Epithelial cell of proximal tubule (primary cell): ENCODE data around the gene MYF5. TPM values are rescaled to one million over a fixed set of nuclear protein-coding genes. Genes with fewer than 3 reads are reported as not detected.
A peak's percentile ranks its signal among the peaks of the same experiment; 100 is the strongest.

Source experiments
- DNase-seq: peaks from one replicate; pipeline ENCODE4 v3.0.0-alpha.2; 2011; ENCODE audit warnings: low read depth
- H3K4me3 ChIP-seq: 2 replicates; pipeline ENCODE4 v1.5.1; 2011; ENCODE audit warnings: low read depth, mild to moderate bottlenecking, low read length
- total RNA-seq: library from RNA; depleted of rRNA; stranded (reverse); fragments of >200 nt; gene quantifications from 2 replicates; pipeline ENCODE4 v1.2.3, GENCODE V29; 2015
- TF ChIP-seq, protein P1 (sequence below): conservative IDR thresholded peaks from 2 replicates; pipeline ENCODE4 v1.5.1; 2012; ENCODE audit warnings: low read depth, mild to moderate bottlenecking, low read length

MYF5 gene
- total RNA-seq, 1 donor from 2014 or later = not detected

DNA sequence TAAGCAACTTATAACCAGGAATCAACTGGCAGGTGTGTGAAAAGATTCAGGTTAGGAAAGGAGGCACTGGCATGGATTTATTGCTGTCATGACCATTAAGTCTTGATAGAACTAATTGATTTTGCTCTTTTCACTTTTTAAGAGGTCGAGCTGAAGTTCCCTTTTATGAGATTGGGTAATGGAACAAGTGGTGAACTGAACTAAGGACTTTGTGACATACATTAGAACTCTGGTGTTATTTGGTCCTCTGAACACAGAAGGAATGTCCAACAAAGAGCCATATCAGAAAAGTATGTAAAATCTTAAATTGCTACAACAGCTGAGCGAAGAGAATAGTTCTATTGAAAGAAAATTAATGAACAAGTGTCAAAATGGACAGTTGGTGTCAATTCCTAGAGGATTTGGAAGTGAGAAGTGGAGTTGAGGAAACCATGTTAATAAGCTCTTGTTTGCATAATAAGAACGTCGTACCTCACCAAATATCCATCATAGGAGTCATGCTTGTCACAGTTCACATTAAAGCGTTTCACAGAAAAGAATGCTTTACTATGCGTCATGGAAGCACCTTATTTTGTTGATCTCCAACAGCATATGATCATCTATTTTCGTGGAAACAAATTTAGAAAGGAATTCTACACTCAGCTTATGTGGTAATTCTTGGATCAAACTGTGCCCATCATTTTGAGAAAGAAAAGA is 17.7 kb upstream of the MYF5 start:
- H3K4me3 ChIP-seq = no peak overlapping the region
- TF ChIP-seq, protein P1, sequence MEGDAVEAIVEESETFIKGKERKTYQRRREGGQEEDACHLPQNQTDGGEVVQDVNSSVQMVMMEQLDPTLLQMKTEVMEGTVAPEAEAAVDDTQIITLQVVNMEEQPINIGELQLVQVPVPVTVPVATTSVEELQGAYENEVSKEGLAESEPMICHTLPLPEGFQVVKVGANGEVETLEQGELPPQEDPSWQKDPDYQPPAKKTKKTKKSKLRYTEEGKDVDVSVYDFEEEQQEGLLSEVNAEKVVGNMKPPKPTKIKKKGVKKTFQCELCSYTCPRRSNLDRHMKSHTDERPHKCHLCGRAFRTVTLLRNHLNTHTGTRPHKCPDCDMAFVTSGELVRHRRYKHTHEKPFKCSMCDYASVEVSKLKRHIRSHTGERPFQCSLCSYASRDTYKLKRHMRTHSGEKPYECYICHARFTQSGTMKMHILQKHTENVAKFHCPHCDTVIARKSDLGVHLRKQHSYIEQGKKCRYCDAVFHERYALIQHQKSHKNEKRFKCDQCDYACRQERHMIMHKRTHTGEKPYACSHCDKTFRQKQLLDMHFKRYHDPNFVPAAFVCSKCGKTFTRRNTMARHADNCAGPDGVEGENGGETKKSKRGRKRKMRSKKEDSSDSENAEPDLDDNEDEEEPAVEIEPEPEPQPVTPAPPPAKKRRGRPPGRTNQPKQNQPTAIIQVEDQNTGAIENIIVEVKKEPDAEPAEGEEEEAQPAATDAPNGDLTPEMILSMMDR = no peak
- DNase-seq = no peak

GRCh38 chr12:80700327-80700726 is 16.4 kb upstream of the MYF5 start:
- H3K4me3 ChIP-seq = no peak overlapping the region
- TF ChIP-seq, protein P1 = no peak
- no peak for DNase-seq

DNA sequence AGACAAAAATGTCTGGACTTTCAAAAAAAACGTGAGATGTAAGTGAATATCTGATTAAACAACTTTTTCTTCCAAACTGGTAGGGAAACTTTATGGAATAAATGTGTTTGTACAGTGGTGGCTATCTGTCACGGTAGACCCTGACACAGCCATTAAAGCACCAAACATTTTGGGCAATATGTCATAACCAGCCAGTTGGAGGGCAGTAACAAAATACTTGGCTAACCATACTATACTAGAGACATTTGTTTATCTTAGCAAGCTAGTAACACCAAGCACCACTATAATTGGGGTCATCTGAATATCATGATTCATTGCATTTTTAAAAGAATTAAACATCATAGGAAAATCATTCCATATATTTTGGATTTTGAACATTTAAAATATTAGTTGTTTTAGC is 15.3 kb upstream of the MYF5 start:
- TF ChIP-seq, protein P1 = no peak
- DNase-seq = no peak
- no peak overlapping the region for H3K4me3 ChIP-seq

- TF ChIP-seq, protein P1 = no peak
- peak overlapping the region; percentile 43 for H3K4me3 ChIP-seq
Measured at GRCh38 chr12:80702889-80703805, 13.6 kb upstream of the MYF5 start.

GRCh38 chr12:80704420-80704819 is 12.3 kb upstream of the MYF5 start:
- no peak for DNase-seq
- TF ChIP-seq, protein P1 = no peak
- H3K4me3 ChIP-seq = no peak overlapping the region

More at GRCh38 chr12:80702889-80703805, 13.6 kb upstream of the MYF5 start:
- DNase-seq = peak; percentile 52

- H3K4me3 ChIP-seq = peak within 1 kb of the TSS; percentile 33
- TF ChIP-seq, protein P1 = no peak
Measured at GRCh38 chr12:80707126-80707829, 9.4 kb upstream of the MYF5 start, which contains the start of gene MYF6. TSS of gene MYF6 (plus strand) at chr12:80707634. CDS start at chr12:80707720, 86 bp downstream.

More at GRCh38 chr12:80707126-80707829, 9.4 kb upstream of the MYF5 start, which contains the start of gene MYF6:
- DNase-seq = no peak
